T-helper 1 cell treated with Interleukin-12 subunit alpha and Interleukin-12 subunit beta and Interleukin-4 antibody, amounts not matched to agents 30 μg/mL and 1 μg/mL, for 36 hours (primary cell): Measurements from ENCODE around the gene TEKT3.

Experiments
- H3K27ac Mint-ChIP-seq: one replicate; pipeline ENCODE4 v1.8.0; 2021; ENCODE audit warnings: mild to moderate bottlenecking, mixed read lengths
- H3K27me3 Mint-ChIP-seq: one replicate; pipeline ENCODE4 v1.8.0; 2021; ENCODE audit warnings: low read depth, mixed read lengths
- H3K36me3 Mint-ChIP-seq: one replicate; pipeline ENCODE4 v1.8.0; 2021; ENCODE audit warnings: low read depth, mixed read lengths
- H3K4me1 Mint-ChIP-seq: one replicate; pipeline ENCODE4 v1.8.0; 2021; ENCODE audit warnings: low read depth, mixed read lengths
- H3K4me3 Mint-ChIP-seq: one replicate; pipeline ENCODE4 v1.8.0; 2021; ENCODE audit warnings: mild to moderate bottlenecking, moderate library complexity, mixed read lengths
- H3K9me3 Mint-ChIP-seq: one replicate; pipeline ENCODE4 v1.8.0; 2021; ENCODE audit warnings: mixed read lengths

TEKT3 gene

DNA sequence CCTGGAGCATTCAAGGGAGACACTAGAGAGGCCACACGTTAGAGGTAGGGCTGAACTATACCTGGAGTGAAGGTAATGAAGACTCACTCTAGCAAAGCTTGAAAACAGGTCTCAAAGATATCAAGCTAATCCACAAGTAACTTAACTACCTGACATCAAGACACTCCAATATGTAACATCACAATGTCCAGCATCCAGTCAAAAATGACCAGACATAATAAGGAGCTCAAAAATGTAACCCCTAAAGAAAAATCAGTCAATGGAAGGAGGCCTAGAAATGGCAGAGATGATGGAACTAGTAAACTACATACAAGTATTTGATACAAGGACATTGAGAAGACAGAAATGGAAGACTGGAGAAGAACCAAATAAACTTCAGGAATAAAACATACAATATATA is 6.0 kb downstream of the TEKT3 start:
- Mint-ChIP-seq H3K4me3 (no peak overlapping the region), H3K36me3 (no peaks in the 10 kb centered on the region), H3K9me3 (peaks cover 13% of the 10 kb centered on the region), H3K27ac (no peak overlapping the region), H3K4me1 (no peaks in the 10 kb centered on the region), H3K27me3 (peaks cover 19% of the 10 kb centered on the region)

DNA sequence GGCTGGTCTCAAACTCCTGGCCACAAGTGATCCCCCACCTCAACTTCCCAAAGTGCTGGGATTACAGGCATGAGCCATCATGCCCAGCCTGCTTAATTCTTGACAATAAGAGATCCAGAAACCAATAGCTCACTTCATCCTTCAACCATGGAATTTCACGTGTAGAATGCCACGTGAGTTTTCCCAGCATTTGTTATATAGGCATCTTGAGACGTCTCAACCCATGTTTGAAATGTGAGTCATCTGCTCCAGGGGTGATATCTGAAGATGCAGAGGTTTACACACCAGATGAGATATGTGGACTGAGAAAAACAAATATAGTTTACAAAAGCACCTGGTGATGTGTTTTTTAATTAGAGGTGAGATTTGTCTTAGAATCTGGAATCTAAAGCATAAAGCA is 7.1 kb downstream of the TEKT3 start:
- Mint-ChIP-seq H3K27me3 (peaks cover 8% of the 10 kb centered on the region), H3K4me1 (no peaks in the 10 kb centered on the region), H3K27ac (no peak overlapping the region), H3K36me3 (no peaks in the 10 kb centered on the region), H3K9me3 (peaks cover 13% of the 10 kb centered on the region), H3K4me3 (no peak overlapping the region)

DNA sequence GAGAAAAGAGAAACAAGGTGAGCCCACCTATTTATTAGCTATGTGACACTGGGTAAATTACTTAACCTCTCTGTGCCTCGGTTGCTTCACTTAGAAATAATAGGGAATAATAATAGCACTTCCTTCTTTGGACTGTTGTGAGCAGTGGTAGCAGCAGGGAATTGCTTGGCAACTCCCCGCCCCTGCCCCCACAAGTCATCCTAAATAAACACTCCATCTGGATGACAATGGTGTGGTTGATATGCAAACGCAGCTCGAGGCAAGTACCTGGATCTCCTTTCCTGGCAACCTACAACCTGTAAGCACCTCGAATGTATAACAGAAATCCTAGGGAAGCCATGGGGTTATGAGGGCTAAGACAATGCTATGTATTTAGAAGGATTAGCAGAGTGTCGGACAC is 9.1 kb downstream of the TEKT3 start:
- no peaks in the 10 kb centered on the region for H3K4me1 Mint-ChIP-seq
- no peak overlapping the region for H3K27ac Mint-ChIP-seq
- peaks cover 4% of the 10 kb centered on the region for H3K27me3 Mint-ChIP-seq
- H3K9me3 Mint-ChIP-seq: peaks cover 9% of the 10 kb centered on the region
- H3K36me3 Mint-ChIP-seq: no peaks in the 10 kb centered on the region
- no peak overlapping the region for H3K4me3 Mint-ChIP-seq

DNA sequence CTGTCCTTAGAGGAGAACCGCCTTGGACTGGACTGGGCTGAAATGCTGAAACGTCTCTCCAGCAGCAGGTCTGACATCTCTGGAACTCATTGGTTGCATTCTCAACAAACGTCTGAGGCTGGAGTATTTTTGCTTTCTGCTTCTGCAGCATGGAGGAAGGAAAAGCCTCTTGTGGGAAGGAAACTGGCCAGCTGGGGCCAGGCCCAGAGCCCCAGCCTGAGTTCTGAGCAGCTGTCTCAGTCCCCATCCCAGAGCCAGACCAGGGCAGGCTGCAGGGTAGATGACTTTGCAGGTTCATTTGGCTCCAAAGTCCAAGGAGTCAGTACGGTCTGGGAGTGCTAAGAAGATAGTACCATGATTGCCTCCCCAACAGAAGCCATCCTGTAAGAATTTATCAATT is 18.3 kb downstream of the TEKT3 start:
- Mint-ChIP-seq H3K4me3 (no peak overlapping the region), H3K27ac (no peak overlapping the region), H3K36me3 (no peaks in the 10 kb centered on the region), H3K4me1 (no peaks in the 10 kb centered on the region), H3K27me3 (peaks cover 4% of the 10 kb centered on the region), H3K9me3 (no peaks in the 10 kb centered on the region)

GRCh38 chr17:15321556-15322251 is 19.7 kb downstream of the TEKT3 start:
- Mint-ChIP-seq H3K4me1 (no peaks in the 10 kb centered on the region), H3K9me3 (no peaks in the 10 kb centered on the region), H3K4me3 (no peak overlapping the region), H3K36me3 (no peaks in the 10 kb centered on the region), H3K27ac (no peak overlapping the region), H3K27me3 (peaks cover 4% of the 10 kb centered on the region)

- H3K27ac Mint-ChIP-seq: no peak overlapping the region
- peaks cover 6% of the 10 kb centered on the region for H3K27me3 Mint-ChIP-seq
- H3K4me1 Mint-ChIP-seq: no peaks in the 10 kb centered on the region
- no peaks in the 10 kb centered on the region for H3K36me3 Mint-ChIP-seq
- H3K9me3 Mint-ChIP-seq: no peaks in the 10 kb centered on the region
- H3K4me3 Mint-ChIP-seq: no peak overlapping the region
Observed at GRCh38 chr17:15319452-15320010, 21.9 kb downstream of the TEKT3 start.

GRCh38 chr17:15311996-15312395 is 29.4 kb downstream of the TEKT3 start:
- Mint-ChIP-seq H3K36me3 (no peaks in the 10 kb centered on the region), H3K4me3 (no peak overlapping the region), H3K9me3 (no peaks in the 10 kb centered on the region), H3K4me1 (no peaks in the 10 kb centered on the region), H3K27me3 (peaks cover 6% of the 10 kb centered on the region), H3K27ac (no peak overlapping the region)

DNA sequence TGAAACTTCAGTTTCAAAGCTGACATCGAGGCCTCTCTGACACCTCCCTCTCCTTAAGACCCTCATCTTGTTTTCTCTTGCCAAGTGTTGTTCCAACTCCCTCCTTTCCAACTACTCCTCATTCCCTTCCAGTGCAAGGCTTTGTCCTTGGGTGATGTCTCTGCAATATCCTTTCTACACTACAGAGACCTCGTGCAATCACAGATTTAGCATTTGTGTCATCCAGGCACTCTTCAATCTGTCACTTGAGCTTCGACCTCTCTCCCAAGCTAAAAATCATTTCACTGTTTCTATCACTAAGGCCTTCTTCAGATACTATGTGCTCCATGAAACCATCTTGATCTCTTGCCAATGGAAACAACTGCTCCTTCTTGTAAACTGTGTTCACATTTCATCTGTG is 31.6 kb downstream of the TEKT3 start:
- no peaks in the 10 kb centered on the region for H3K9me3 Mint-ChIP-seq
- H3K4me1 Mint-ChIP-seq: peaks cover 2% of the 10 kb centered on the region
- H3K36me3 Mint-ChIP-seq: no peaks in the 10 kb centered on the region
- H3K27me3 Mint-ChIP-seq: no peaks in the 10 kb centered on the region
- no peak overlapping the region for H3K4me3 Mint-ChIP-seq
- H3K27ac Mint-ChIP-seq: no peak overlapping the region

DNA sequence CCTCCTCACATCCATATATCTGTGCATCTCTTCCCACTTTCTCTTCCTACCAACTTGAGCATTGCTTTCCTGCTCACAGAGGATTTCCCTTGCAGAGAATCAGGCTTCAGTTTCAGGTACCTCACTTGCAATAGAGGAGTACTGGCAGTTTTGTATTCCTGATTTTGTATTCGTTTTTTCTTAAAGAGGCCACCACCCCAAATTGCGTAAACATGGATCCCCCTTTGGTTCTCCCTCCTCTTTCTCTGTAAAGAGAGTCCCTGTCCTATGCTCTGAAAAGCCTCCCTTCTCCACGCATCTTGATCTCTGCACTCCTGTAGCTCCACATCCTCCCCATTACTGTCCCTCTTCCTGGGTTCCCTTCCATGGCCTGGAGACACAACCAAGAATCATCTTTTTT is 32.2 kb downstream of the TEKT3 start:
- Mint-ChIP-seq H3K9me3 (no peaks in the 10 kb centered on the region), H3K27me3 (no peaks in the 10 kb centered on the region), H3K36me3 (no peaks in the 10 kb centered on the region), H3K27ac (no peak overlapping the region), H3K4me3 (no peak overlapping the region), H3K4me1 (peaks cover 2% of the 10 kb centered on the region)

- H3K27ac Mint-ChIP-seq: no peak overlapping the region
- H3K27me3 Mint-ChIP-seq: no peaks in the 10 kb centered on the region
- no peak overlapping the region for H3K4me3 Mint-ChIP-seq
- H3K9me3 Mint-ChIP-seq: no peaks in the 10 kb centered on the region
- peaks cover 2% of the 10 kb centered on the region for H3K4me1 Mint-ChIP-seq
- no peaks in the 10 kb centered on the region for H3K36me3 Mint-ChIP-seq
Observed at GRCh38 chr17:15308758-15309157, 32.6 kb downstream of the TEKT3 start.

GRCh38 chr17:15307710-15308111 is 33.7 kb downstream of the TEKT3 start:
- H3K27ac Mint-ChIP-seq: no peak overlapping the region
- no peaks in the 10 kb centered on the region for H3K36me3 Mint-ChIP-seq
- H3K4me1 Mint-ChIP-seq: peaks cover 2% of the 10 kb centered on the region
- H3K27me3 Mint-ChIP-seq: no peaks in the 10 kb centered on the region
- no peaks in the 10 kb centered on the region for H3K9me3 Mint-ChIP-seq
- no peak overlapping the region for H3K4me3 Mint-ChIP-seq

- H3K27ac Mint-ChIP-seq: no peak overlapping the region
- H3K36me3 Mint-ChIP-seq: no peaks in the 10 kb centered on the region
- no peak overlapping the region for H3K4me3 Mint-ChIP-seq
- H3K9me3 Mint-ChIP-seq: no peaks in the 10 kb centered on the region
- H3K27me3 Mint-ChIP-seq: no peaks in the 10 kb centered on the region
- H3K4me1 Mint-ChIP-seq: peaks cover 2% of the 10 kb centered on the region
Observed at GRCh38 chr17:15303851-15304250, 37.5 kb downstream of the TEKT3 start.

GRCh38 chr17:15303268-15303667 is 38.1 kb downstream of the TEKT3 start:
- Mint-ChIP-seq H3K36me3 (no peaks in the 10 kb centered on the region), H3K4me3 (no peak overlapping the region), H3K27me3 (no peaks in the 10 kb centered on the region), H3K9me3 (no peaks in the 10 kb centered on the region), H3K4me1 (peaks cover 2% of the 10 kb centered on the region), H3K27ac (no peak overlapping the region)

DNA sequence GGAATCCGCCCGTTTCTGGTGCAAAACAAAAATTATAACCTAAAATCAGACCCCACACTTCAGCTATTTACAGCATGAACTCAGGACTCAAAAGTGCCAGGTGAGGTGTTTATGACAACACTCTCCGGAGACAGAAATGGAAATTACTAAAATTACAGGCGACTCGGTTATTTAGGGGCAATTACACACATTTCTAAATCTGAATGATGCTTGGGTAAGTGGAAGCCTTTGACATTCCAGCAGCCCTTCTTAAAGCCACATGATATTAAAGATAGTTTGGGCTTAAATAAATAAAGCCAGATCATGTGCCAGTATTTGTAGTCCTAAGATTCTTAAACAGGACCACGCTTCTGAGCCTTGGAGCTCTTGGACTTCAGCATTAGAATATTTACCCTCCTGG is 39.6 kb downstream of the TEKT3 start:
- H3K27ac Mint-ChIP-seq: no peak overlapping the region
- H3K27me3 Mint-ChIP-seq: no peaks in the 10 kb centered on the region
- peaks cover 2% of the 10 kb centered on the region for H3K4me1 Mint-ChIP-seq
- no peaks in the 10 kb centered on the region for H3K9me3 Mint-ChIP-seq
- no peaks in the 10 kb centered on the region for H3K36me3 Mint-ChIP-seq
- H3K4me3 Mint-ChIP-seq: no peak overlapping the region

GRCh38 chr17:15298176-15298575 is 43.2 kb downstream of the TEKT3 start:
- Mint-ChIP-seq H3K9me3 (no peaks in the 10 kb centered on the region), H3K27ac (no peak overlapping the region), H3K4me1 (no peaks in the 10 kb centered on the region), H3K36me3 (no peaks in the 10 kb centered on the region), H3K4me3 (no peak overlapping the region), H3K27me3 (no peaks in the 10 kb centered on the region)

DNA sequence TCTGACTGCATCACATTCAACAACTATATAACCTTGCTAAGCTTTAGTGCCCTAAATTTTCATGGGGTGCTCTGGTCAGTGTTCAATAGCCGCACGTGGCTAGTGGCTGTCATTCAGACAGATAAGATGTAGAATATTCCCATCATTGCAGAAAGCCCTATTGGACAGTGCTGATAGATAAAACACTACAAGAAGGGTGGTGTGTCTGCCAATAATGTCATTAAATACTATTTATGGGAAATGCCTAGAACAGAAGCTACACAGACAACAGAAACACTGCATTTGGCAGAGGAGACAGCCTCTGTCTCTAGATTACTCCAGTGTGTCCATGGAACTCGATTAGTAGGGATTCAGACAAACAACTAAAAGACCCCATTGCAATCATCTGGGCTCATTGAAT is 47.8 kb downstream of the TEKT3 start:
- Mint-ChIP-seq H3K36me3 (no peaks in the 10 kb centered on the region), H3K4me3 (no peak overlapping the region), H3K4me1 (no peaks in the 10 kb centered on the region), H3K27me3 (no peaks in the 10 kb centered on the region), H3K27ac (no peak overlapping the region), H3K9me3 (no peaks in the 10 kb centered on the region)
